Measurements from ENCODE around the gene ZNF521.

DNA sequence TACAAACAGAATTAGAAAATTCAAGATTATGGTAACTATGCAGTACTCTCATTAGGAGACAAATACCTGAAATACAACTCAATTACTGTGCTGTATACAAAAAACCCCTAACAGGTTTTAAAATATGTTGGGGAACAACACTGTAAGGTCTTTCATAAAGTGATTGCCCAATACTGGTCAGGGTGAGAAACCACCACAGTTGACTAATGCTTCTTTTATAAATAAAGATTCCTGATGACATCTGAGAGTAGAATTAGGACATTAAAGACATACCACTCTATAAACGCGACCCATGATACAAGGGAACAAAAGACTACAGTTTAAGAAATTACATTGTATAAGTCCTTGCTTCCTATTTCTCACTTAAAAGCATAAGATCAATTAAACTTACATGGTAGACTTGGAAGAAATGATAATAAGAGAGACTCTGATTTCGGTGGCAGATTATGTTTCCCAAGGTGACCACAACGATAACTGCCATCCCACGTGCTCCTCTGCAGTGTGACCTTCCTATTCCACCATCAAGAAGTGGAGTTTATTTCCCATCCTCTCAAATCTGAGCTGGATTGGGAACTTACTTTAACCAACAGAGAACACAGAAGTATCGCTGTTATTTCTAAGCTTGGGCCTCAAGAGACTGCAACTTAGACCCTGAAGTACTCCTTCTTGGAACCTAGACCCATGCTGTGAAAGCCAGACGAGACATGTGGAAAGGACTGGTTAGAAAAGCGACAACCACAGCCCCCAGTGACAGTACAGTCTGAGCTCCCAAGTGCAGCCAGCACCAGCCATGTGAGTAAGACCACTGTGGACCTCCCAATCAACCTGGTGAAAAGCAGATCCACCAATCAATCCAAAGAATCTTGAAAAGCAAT, 52.3 kb downstream of the ZNF521 start:
- TF ChIP-seq, protein P1, sequence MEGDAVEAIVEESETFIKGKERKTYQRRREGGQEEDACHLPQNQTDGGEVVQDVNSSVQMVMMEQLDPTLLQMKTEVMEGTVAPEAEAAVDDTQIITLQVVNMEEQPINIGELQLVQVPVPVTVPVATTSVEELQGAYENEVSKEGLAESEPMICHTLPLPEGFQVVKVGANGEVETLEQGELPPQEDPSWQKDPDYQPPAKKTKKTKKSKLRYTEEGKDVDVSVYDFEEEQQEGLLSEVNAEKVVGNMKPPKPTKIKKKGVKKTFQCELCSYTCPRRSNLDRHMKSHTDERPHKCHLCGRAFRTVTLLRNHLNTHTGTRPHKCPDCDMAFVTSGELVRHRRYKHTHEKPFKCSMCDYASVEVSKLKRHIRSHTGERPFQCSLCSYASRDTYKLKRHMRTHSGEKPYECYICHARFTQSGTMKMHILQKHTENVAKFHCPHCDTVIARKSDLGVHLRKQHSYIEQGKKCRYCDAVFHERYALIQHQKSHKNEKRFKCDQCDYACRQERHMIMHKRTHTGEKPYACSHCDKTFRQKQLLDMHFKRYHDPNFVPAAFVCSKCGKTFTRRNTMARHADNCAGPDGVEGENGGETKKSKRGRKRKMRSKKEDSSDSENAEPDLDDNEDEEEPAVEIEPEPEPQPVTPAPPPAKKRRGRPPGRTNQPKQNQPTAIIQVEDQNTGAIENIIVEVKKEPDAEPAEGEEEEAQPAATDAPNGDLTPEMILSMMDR (conservative IDR thresholded peaks at IDR 0.05; ENCODE audit: low read depth, low read length): no peak
- no peak for TF ChIP-seq EZH2phosphoT487 (IDR thresholded peaks at IDR 0.05; ENCODE audit: borderline replicate concordance, low read length)
